IMR-90 (cell line): ENCODE measurements around the gene PAK6. TPM values are rescaled to one million over a fixed set of nuclear protein-coding genes. Genes with fewer than 3 reads are reported as not detected.

ENCODE experiments used
- ATAC-seq: fragments of 200-7000 bp; cut with Tn5 transposase; 2 replicates; pipeline ENCODE4 v1.9.1; 2020; ENCODE audit warnings: low read depth, mild to moderate bottlenecking, moderate library complexity
- BruUV-seq: library from RNA; stranded (reverse); fragments of 400-500 nt; replicated peaks from 2 replicates; lab custom pipeline; 2021; lab: Mats Ljungman, UMichigan
- CTCF ChIA-PET: fragments of 300-600 bp; formaldehyde crosslinking; extraction: SDS; loops from one replicate; lab custom pipeline; 2021; ENCODE audit warnings: antibody characterized with exemption; lab: Yijun Ruan, JAX
- POLR2A ChIA-PET: fragments of 300-600 bp; sonication (Branson Sonifier 250); formaldehyde crosslinking; loops from one replicate; lab custom pipeline; 2022; ENCODE audit warnings: antibody characterized with exemption; ENCODE audit not compliant: unreplicated experiment; lab: Charles Lee
- DNase-seq: peaks from one replicate; pipeline ENCODE4 v3.0.0; 2013
- H2AFZ ChIP-seq: replicated peaks from 2 replicates; pipeline ENCODE3; 2013; ENCODE audit warnings: low read length, mild to moderate bottlenecking; ENCODE audit not compliant: poor library complexity
- H2AK5ac ChIP-seq: 2 replicates; pipeline ENCODE4 v1.6.1; 2013; ENCODE audit warnings: low read depth, low read length, inconsistent platforms
- H2AK9ac ChIP-seq: replicated peaks from 2 replicates; pipeline ENCODE3; 2013; ENCODE audit warnings: mild to moderate bottlenecking, low read depth, low read length, moderate library complexity; ENCODE audit not compliant: poor library complexity
- H2BK120ac ChIP-seq: 2 replicates; pipeline ENCODE4 v1.6.1; 2013; ENCODE audit warnings: low read depth, low read length, inconsistent platforms
- H2BK15ac ChIP-seq: 3 replicates; pipeline ENCODE4 v1.6.1; 2013; ENCODE audit warnings: low read depth, low read length, inconsistent platforms
- H2BK20ac ChIP-seq: 2 replicates; pipeline ENCODE4 v1.6.1; 2013; ENCODE audit warnings: low read depth, mild to moderate bottlenecking, inconsistent platforms, low read length, moderate library complexity
- H2BK5ac ChIP-seq: 2 replicates; pipeline ENCODE4 v1.6.1; 2013; ENCODE audit warnings: mild to moderate bottlenecking, low read depth, low read length, inconsistent platforms; ENCODE audit not compliant: poor library complexity, severe bottlenecking
- H3K14ac ChIP-seq: replicated peaks from 2 replicates; pipeline ENCODE4 v1.6.1; 2013; ENCODE audit warnings: low read depth, low read length, inconsistent platforms
- H3K18ac ChIP-seq: 2 replicates; pipeline ENCODE4 v1.6.1; 2013; ENCODE audit warnings: low read depth, low read length, control low read depth
- H3K23ac ChIP-seq: 2 replicates; pipeline ENCODE4 v1.6.1; 2013; ENCODE audit warnings: low read depth, low read length, inconsistent platforms
- H3K27ac ChIP-seq: 2 replicates; pipeline ENCODE4 v1.5.1; 2013; ENCODE audit warnings: mild to moderate bottlenecking, control low read depth, low read length; ENCODE audit not compliant: insufficient read depth
- H3K27me3 ChIP-seq: 2 replicates; pipeline ENCODE4 v1.6.1; 2013; ENCODE audit warnings: low read length; ENCODE audit not compliant: control insufficient read depth, insufficient read depth
- H3K36me3 ChIP-seq: 2 replicates; pipeline ENCODE4 v1.6.1; 2013; ENCODE audit warnings: low read length, mixed read lengths; ENCODE audit not compliant: control insufficient read depth, insufficient read depth
- H3K4ac ChIP-seq: 2 replicates; pipeline ENCODE4 v1.6.1; 2013; ENCODE audit warnings: low read depth, low read length, inconsistent platforms
- H3K4me1 ChIP-seq: 2 replicates; pipeline ENCODE4 v1.6.1; 2013; ENCODE audit warnings: low read length, mixed read lengths; ENCODE audit not compliant: control insufficient read depth, insufficient read depth
- H3K4me2 ChIP-seq: 2 replicates; pipeline ENCODE4 v1.6.1; 2013; ENCODE audit warnings: low read depth, mild to moderate bottlenecking, control low read depth, low read length, moderate library complexity
- H3K4me3 ChIP-seq: 2 replicates; pipeline ENCODE4 v1.5.1; 2013; ENCODE audit warnings: low read depth, mild to moderate bottlenecking, control low read depth, low read length, moderate library complexity; ENCODE audit not compliant: insufficient read depth
- H3K56ac ChIP-seq: 2 replicates; pipeline ENCODE4 v1.6.1; 2013; ENCODE audit warnings: low read length, inconsistent platforms; ENCODE audit not compliant: insufficient read depth; ENCODE audit errors: extremely low read depth
- H3K79me1 ChIP-seq, 2 experiments: 2 replicates each; pipeline ENCODE4 v1.6.1; 2013; ENCODE audit warnings: low read length in 2 of 2, inconsistent platforms in 1 of 2, low read depth in 1 of 2
- H3K9ac ChIP-seq: 2 replicates; pipeline ENCODE4 v1.6.1; 2013; ENCODE audit warnings: low read depth, low read length, control low read depth
- H3K9me1 ChIP-seq: 2 replicates; pipeline ENCODE4 v1.6.1; 2013; ENCODE audit warnings: low read length, inconsistent platforms; ENCODE audit not compliant: insufficient read depth
- H3K9me3 ChIP-seq: 2 replicates; pipeline ENCODE4 v1.6.1; 2013; ENCODE audit warnings: low read length; ENCODE audit not compliant: control insufficient read depth, insufficient read depth
- H4K20me1 ChIP-seq: 2 replicates; pipeline ENCODE4 v1.6.1; 2013; ENCODE audit warnings: low read length, inconsistent platforms; ENCODE audit not compliant: insufficient read depth
- H4K5ac ChIP-seq: 2 replicates; pipeline ENCODE4 v1.6.1; 2013; ENCODE audit warnings: mild to moderate bottlenecking, low read depth, low read length, control low read depth
- H4K8ac ChIP-seq, 2 experiments: 2 replicates each; pipeline ENCODE4 v1.6.1; 2013; ENCODE audit warnings: low read depth in 2 of 2, low read length in 2 of 2, control low read depth in 1 of 2, inconsistent platforms in 1 of 2
- H4K91ac ChIP-seq: 2 replicates; pipeline ENCODE4 v1.6.1; 2013; ENCODE audit warnings: low read depth, low read length, inconsistent platforms; ENCODE audit not compliant: insufficient read depth
- BHLHE40 ChIP-seq: fragments of 150-350 bp; IDR thresholded peaks from 2 replicates; pipeline ENCODE4 v1.6.1; 2016; ENCODE audit warnings: mild to moderate bottlenecking, low read depth, low read length
- CEBPB ChIP-seq: IDR thresholded peaks from 2 replicates; pipeline ENCODE4 v1.6.1; 2012; ENCODE audit warnings: low read depth, low read length, improper control_type of control experiment
- CTCF ChIP-seq: conservative IDR thresholded peaks from 2 replicates; pipeline ENCODE4 v1.5.1; 2012; ENCODE audit warnings: mild to moderate bottlenecking, low read depth, low read length, improper control_type of control experiment
- ELK1 ChIP-seq: fragments of 150-350 bp; IDR thresholded peaks from 2 replicates; pipeline ENCODE4 v1.6.1; 2016; ENCODE audit warnings: low read depth, mild to moderate bottlenecking, low read length, moderate library complexity, borderline replicate concordance
- FOS ChIP-seq: fragments of 150-350 bp; IDR thresholded peaks from 2 replicates; pipeline ENCODE4 v1.6.1; 2016; ENCODE audit warnings: low read depth, low read length
- MAFK ChIP-seq: IDR thresholded peaks from 2 replicates; pipeline ENCODE4 v1.6.1; 2012; ENCODE audit warnings: low read depth, low read length, improper control_type of control experiment
- MAZ ChIP-seq: IDR thresholded peaks from 2 replicates; pipeline ENCODE4 v1.6.1; 2012; ENCODE audit warnings: low read depth, mild to moderate bottlenecking, low read length, improper control_type of control experiment, moderate library complexity, borderline replicate concordance
- MXI1 ChIP-seq: IDR thresholded peaks from 2 replicates; pipeline ENCODE4 v1.6.1; 2012; ENCODE audit warnings: low read depth, mild to moderate bottlenecking, low read length, moderate library complexity, borderline replicate concordance
- NFE2L2 ChIP-seq: fragments of 150-350 bp; IDR thresholded peaks from 2 replicates; pipeline ENCODE4 v1.6.1; 2016; ENCODE audit warnings: low read depth, mild to moderate bottlenecking, low read length
- RAD21 ChIP-seq: IDR thresholded peaks from 2 replicates; pipeline ENCODE4 v1.6.1; 2012; ENCODE audit warnings: low read length, improper control_type of control experiment
- RCOR1 ChIP-seq: IDR thresholded peaks from 2 replicates; pipeline ENCODE4 v1.6.1; 2012; ENCODE audit warnings: mild to moderate bottlenecking, low read length, improper control_type of control experiment; ENCODE audit not compliant: insufficient replicate concordance
- SMC3 ChIP-seq: fragments of 150-350 bp; IDR thresholded peaks from 2 replicates; pipeline ENCODE4 v1.6.1; 2016; ENCODE audit warnings: low read depth, mild to moderate bottlenecking, antibody characterized with exemption, low read length, moderate library complexity
- USF2 ChIP-seq: fragments of 150-350 bp; IDR thresholded peaks from 2 replicates; pipeline ENCODE4 v1.6.1; 2017; ENCODE audit warnings: mild to moderate bottlenecking, antibody characterized with exemption, low read length, low read depth
- WGBS, 2 experiments: methylation state at CpG; one replicate each; pipeline versions ENCODE4 v1.1.5 to v1.1.7; 2013; ENCODE audit warnings: missing lambda C conversion rate in 2 of 2; ENCODE audit not compliant: insufficient read length in 1 of 2; ENCODE audit errors: extremely low coverage in 2 of 2; 5-methylcytosine and 5-hydroxymethylcytosine counted together
- dilution Hi-C: fragments of 300-500 bp; cut with HindIII; formaldehyde crosslinking; loops from one replicate; pipeline ENCODE4 v1.14.3; 2018; ENCODE audit warnings: low sequenced_read_pairs; ENCODE audit not compliant: unreplicated experiment
- in situ Hi-C: fragments of 300-500 bp; cut with MboI; formaldehyde crosslinking; loops from 3 replicates; pipeline ENCODE4 v1.14.3; 2019; ENCODE audit warnings: low sequenced_read_pairs, inconsistent platforms, mixed read lengths
- intact Hi-C: fragments of 100-400 bp; cut with micrococcal nuclease; formaldehyde crosslinking; loops from 2 replicates; pipeline ENCODE4 v1.10.0; 2022
- polyA plus RNA-seq, 3 experiments: library from polyadenylated mRNA; depleted of rRNA; stranded (reverse); fragments of >200 nt; gene quantifications; 2 replicates each; pipeline ENCODE4 v1.2.3, GENCODE V29; 2012; ENCODE audit warnings: low replicate concordance in 1 of 3
- total RNA-seq: library from RNA; depleted of rRNA; stranded (reverse); fragments of >200 nt; gene quantifications from 2 replicates; pipeline ENCODE4 v1.2.3, GENCODE V29; 2012

The PAK6 gene
- total and polyA plus RNA-seq, 2 of the 4 experiments (the other 2 are of a cell fraction): 0.21 TPM; not detected in 1

- no peak overlapping the region for H3K4ac ChIP-seq
- no peaks in the 10 kb centered on the region for H3K79me1 ChIP-seq
- no peak overlapping the region for H3K56ac ChIP-seq
- no peak overlapping the region for H4K5ac ChIP-seq
- no peak overlapping the region for H2BK120ac ChIP-seq
- in situ Hi-C loops (no loop called here), intact Hi-C loops (no loop called here), dilution Hi-C loops (no loop called here)
- DNase-seq: no peak
- H3K4me2 ChIP-seq: no peak overlapping the region
- no peak overlapping the region for H3K14ac ChIP-seq
- no peak overlapping the region for H2AFZ ChIP-seq
- H4K8ac ChIP-seq: no peak overlapping the region
- no peaks in the 10 kb centered on the region for H4K20me1 ChIP-seq
- peak; percentile 16 for ATAC-seq
- H3K4me3 ChIP-seq: no peak overlapping the region
- H3K36me3 ChIP-seq: no peaks in the 10 kb centered on the region
- peaks cover 66% of the 10 kb centered on the region for H3K27me3 ChIP-seq
- no TSS peak for BruUV-seq
- no peaks in the 10 kb centered on the region for H3K9me3 ChIP-seq
- no peak overlapping the region for H2BK20ac ChIP-seq
- no peak overlapping the region for H3K9ac ChIP-seq
- 71% methylated on average over 3 of the region's 4 CpGs; no CpG with 5 or more reads in 1 of the 2 experiments for WGBS, 2 experiments
- no peaks in the 10 kb centered on the region for H3K9me1 ChIP-seq
- no peak overlapping the region for H3K27ac ChIP-seq
- H2AK9ac ChIP-seq: no peak overlapping the region
- no peak overlapping the region for H2BK15ac ChIP-seq
- H2AK5ac ChIP-seq: no peak overlapping the region
- H2BK5ac ChIP-seq: no peak overlapping the region
- H3K23ac ChIP-seq: no peak overlapping the region
- H3K18ac ChIP-seq: no peak overlapping the region
- TF ChIP-seq BHLHE40 (no peak), FOS (no peak), NFE2L2 (no peak), MAZ (no peak), RCOR1 (no peak), CEBPB (no peak), RAD21 (no peak), ELK1 (no peak), MXI1 (no peak), CTCF (no peak), USF2 (no peak), SMC3 (no peak), MAFK (no peak)
- peaks cover 9% of the 10 kb centered on the region for H3K4me1 ChIP-seq
- CTCF ChIA-PET: no interaction called here
- POLR2A ChIA-PET: no interaction called here
- H4K91ac ChIP-seq: no peak overlapping the region
Observed at GRCh38 chr15:40285151-40285550, 46.3 kb downstream of the PAK6 start.
